ENCODE measurements around the gene MAP4K5. TPM values are rescaled to one million over a fixed set of nuclear protein-coding genes. Genes with fewer than 3 reads are reported as not detected.

The MAP4K5 gene
- total RNA-seq, 4 donors from 2014 or later: 73.6 to 143 (median 124) TPM

DNA sequence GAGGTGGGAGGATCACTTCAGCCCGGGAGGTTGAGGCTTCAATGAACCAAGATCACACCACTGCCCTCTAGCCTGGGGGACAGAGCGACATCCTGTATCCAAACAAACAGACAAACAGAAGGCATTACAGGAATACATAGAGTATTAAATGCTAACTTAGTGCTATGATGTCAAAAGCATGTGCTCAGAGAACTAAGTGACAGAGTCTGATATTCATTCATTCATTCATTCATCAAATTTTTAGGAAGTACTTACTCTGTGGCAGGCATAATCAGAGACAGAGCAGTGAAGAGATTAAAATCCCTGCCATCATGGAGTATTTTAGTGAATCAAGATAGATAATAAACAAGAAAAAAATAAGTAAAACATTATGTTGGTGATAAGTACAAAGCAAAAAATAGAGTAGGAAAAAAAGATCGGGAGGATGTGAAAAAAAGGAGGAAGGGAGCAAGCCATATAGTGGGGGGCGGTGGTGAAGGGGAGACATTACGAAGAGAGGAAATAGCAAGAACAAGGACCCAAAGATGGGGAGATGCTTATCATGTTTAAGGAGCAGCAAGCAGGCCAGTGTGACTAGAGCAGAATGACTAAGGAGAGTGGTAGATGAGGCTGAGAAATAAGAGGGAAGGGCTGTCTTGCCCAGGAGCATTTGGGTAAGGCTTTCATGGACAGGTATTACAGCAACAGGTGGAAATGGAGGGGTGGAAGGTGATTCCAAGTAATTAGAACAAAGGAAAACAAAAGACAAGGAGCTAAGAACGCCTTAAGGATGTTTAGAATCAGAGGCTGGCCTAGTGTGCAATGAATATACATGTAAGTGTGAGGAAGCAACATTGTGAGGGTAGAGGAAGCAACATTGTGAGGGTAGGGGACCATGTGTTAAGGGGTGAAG, 2.8 kb downstream of the MAP4K5 start:
- no peak for TF ChIP-seq POLR2A (IDR thresholded peaks at IDR 0.05)
- TF ChIP-seq, protein P1, sequence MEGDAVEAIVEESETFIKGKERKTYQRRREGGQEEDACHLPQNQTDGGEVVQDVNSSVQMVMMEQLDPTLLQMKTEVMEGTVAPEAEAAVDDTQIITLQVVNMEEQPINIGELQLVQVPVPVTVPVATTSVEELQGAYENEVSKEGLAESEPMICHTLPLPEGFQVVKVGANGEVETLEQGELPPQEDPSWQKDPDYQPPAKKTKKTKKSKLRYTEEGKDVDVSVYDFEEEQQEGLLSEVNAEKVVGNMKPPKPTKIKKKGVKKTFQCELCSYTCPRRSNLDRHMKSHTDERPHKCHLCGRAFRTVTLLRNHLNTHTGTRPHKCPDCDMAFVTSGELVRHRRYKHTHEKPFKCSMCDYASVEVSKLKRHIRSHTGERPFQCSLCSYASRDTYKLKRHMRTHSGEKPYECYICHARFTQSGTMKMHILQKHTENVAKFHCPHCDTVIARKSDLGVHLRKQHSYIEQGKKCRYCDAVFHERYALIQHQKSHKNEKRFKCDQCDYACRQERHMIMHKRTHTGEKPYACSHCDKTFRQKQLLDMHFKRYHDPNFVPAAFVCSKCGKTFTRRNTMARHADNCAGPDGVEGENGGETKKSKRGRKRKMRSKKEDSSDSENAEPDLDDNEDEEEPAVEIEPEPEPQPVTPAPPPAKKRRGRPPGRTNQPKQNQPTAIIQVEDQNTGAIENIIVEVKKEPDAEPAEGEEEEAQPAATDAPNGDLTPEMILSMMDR (IDR thresholded peaks at IDR 0.05): no peak
- no peaks in the 10 kb centered on the region for H3K27me3 ChIP-seq
- H3K36me3 ChIP-seq: no peaks in the 10 kb centered on the region
- 64 to 70% methylated on average over 6 of the region's 6 CpGs for WGBS, 2 donors
- H3K4me1 ChIP-seq: peaks cover 14 to 87% (median 27%) of the 10 kb centered on the region in 3 donors
- intact Hi-C loops (cut with DNase I): loop anchor here (5.0 kb wide), 1 partner anchor 207 kb away; no protein-coding TSS in a partner anchor
- H3K27ac ChIP-seq: peak overlapping the region in 2 of 4 donors; percentile 36 to 98
- no peaks in the 10 kb centered on the region for H3K9me3 ChIP-seq
- no peak for DNase-seq
- no peak overlapping the region for H3K4me3 ChIP-seq

DNA sequence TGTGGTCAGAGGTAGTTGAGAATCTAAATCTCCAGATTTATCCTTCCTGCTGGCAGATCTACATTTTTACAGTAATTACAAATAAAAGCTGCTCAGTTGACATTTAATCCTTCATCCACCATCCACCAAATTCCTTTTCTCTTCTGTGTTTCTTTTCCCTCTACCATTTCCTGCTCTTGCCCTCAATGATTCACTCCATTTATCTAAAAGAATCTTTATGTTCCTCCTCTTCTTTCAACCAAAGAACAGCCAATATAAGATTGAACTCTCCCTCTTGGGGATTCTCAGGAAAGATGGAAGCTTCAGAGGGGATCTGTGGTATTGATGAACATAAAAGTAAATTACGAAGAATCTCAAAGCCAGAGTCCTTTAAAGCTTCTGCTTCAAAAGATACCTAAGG, 4.4 kb downstream of the MAP4K5 start:
- no peak for DNase-seq
- intact Hi-C loops (cut with DNase I): no loop called here
- H3K4me1 ChIP-seq: peaks cover 14 to 87% (median 24%) of the 10 kb centered on the region in 3 donors

DNA sequence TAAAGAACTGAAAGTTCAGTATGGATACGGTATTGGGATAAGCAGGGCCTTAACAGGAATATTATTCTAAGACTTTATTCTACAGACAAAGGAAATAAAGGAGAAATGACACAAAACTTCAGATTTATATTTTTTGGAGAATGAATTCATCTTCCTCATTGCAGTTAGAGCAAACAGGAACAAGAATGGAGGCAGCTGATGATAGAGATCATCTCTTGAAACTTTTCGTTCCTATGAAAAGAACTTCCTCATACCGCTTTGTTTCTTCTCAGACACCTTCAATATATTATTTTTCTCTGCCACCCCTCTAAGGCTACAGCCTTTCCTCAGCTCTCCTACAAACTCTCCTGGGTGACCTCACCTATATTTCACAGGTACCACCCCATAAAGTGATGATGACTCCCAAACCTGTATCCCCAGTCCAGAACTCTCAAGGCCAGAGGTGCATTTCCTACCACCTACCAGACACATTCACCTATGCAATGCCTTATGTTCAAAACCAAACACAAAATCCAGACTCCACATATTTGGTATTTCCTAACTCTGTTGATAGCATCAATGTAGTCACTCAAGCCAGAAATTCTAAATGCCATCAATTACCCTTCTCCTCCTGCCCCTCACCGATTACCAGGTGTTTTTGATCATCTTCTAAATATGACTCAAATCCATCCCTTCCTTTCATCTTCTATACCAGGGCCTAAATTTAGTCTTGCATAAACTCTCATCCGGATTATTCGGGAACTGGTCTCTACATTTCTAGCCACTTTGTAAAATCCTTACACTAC, 7.4 kb downstream of the MAP4K5 start:
- H3K4me1 ChIP-seq: peaks cover 10 to 97% (median 31%) of the 10 kb centered on the region in 3 donors
- no peaks in the 10 kb centered on the region for H3K27me3 ChIP-seq
- no peak for DNase-seq
- H3K9me3 ChIP-seq: no peaks in the 10 kb centered on the region
- H3K4me3 ChIP-seq: no peak overlapping the region
- TF ChIP-seq, protein P1 (IDR thresholded peaks at IDR 0.05): no peak
- no peak for TF ChIP-seq POLR2A (IDR thresholded peaks at IDR 0.05)
- no peaks in the 10 kb centered on the region for H3K36me3 ChIP-seq
- WGBS, 2 donors: 80 to 83% methylated on average over 6 of the region's 6 CpGs
- intact Hi-C loops (cut with DNase I): no loop called here
- H3K27ac ChIP-seq: peak overlapping the region in 2 of 4 donors; percentile 16 to 33

More for the DNA sequence above, 4.4 kb downstream of the MAP4K5 start:
- TF ChIP-seq, protein P1 (IDR thresholded peaks at IDR 0.05): no peak
- 86 to 92% methylated on average over 1 of the region's 1 CpG for WGBS, 2 donors
- no peaks in the 10 kb centered on the region for H3K36me3 ChIP-seq
- H3K9me3 ChIP-seq: no peaks in the 10 kb centered on the region
- no peak overlapping the region for H3K4me3 ChIP-seq
- no peak overlapping the region for H3K27ac ChIP-seq
- H3K27me3 ChIP-seq: no peaks in the 10 kb centered on the region

DNA sequence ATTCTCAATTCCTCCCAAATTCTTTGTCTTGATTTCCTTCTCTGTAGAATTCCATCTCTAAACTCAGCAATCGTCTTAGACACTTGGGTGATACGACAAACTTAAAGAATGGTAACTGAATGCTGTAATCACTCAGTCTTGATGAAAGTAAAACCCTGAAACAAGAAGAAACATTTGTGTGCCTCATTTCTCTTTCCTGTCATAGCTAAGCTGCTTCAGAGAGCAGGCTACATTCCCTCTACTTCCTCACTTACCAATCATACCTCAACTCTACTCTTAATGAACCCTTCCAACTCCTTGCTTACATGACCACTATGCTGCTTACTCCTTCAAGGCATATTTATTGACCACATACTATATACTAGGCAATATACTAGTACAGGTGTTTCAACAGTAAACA, 8.3 kb downstream of the MAP4K5 start:
- WGBS, 2 donors: 86 to 88% methylated on average over 2 of the region's 2 CpGs
- DNase-seq: no peak
- TF ChIP-seq POLR2A (IDR thresholded peaks at IDR 0.05): no peak
- TF ChIP-seq, protein P1 (IDR thresholded peaks at IDR 0.05): no peak

More for the DNA sequence above, 8.3 kb downstream of the MAP4K5 start:
- Histone ChIP-seq H3K27ac (peak overlapping the region in 1 of 4 donors; percentile 16), H3K9me3 (no peaks in the 10 kb centered on the region), H3K4me1 (peaks cover 10 to 91% (median 27%) of the 10 kb centered on the region in 3 donors), H3K4me3 (no peak overlapping the region), H3K27me3 (no peaks in the 10 kb centered on the region), H3K36me3 (no peaks in the 10 kb centered on the region)
- intact Hi-C loops (cut with DNase I): no loop called here

All from esophagus squamous epithelium (tissue), 5 donors.